GM06990 (cell line): ENCODE results near the gene C15orf39.
A peak's percentile ranks its signal among the peaks of the same experiment; 100 is the strongest.

Experiments
- DNase-seq: peaks from one replicate; pipeline ENCODE4 v3.0.0-alpha.2; 2011; ENCODE audit not compliant: insufficient read length; ENCODE audit errors: extremely low read depth
- H3K27me3 ChIP-seq: replicated peaks from 2 replicates; pipeline ENCODE4 v1.6.0; 2011; ENCODE audit warnings: low read length; ENCODE audit not compliant: control insufficient read depth, insufficient read depth
- H3K36me3 ChIP-seq: 2 replicates; pipeline ENCODE4 v1.5.1; 2011; ENCODE audit warnings: low read length; ENCODE audit not compliant: control insufficient read depth, insufficient read depth
- H3K4me3 ChIP-seq: replicated peaks from 2 replicates; pipeline ENCODE4 v1.5.1; 2011; ENCODE audit warnings: low read depth, mild to moderate bottlenecking, control low read depth, low read length
- TF ChIP-seq, protein P1 (sequence below): IDR thresholded peaks from 2 replicates; pipeline ENCODE4 v1.5.1; 2011; ENCODE audit warnings: low read length, control low read depth, mild to moderate bottlenecking, inconsistent platforms; ENCODE audit not compliant: insufficient read depth, poor library complexity, severe bottlenecking

The C15orf39 gene

DNA sequence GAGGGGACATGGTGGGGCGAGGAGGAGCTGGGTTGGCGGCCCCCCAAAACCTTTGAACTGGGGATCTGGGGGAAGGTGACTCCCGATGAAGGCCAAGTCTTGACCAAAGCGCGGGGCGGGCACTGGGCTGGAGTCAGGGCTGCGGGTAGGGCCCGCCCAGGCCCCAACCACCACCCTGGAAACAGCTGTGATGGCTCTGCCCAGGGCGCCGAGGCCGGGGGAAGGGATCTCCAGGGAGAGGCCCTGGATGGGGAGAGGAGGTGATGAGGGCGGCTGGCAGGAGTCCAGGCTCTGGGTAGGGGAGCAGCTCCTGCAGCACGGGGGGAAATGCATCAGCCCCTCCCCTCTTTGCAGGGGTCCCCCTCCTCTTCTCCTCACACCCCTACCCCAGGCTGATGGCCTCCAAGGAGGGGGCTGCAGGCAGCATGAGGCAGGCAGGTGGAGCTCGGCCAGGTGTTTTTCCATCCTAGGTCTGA is 5.9 kb upstream of the C15orf39 start:
- no peak overlapping the region for H3K4me3 ChIP-seq
- H3K36me3 ChIP-seq = no peaks in the 10 kb centered on the region
- TF ChIP-seq, protein P1, sequence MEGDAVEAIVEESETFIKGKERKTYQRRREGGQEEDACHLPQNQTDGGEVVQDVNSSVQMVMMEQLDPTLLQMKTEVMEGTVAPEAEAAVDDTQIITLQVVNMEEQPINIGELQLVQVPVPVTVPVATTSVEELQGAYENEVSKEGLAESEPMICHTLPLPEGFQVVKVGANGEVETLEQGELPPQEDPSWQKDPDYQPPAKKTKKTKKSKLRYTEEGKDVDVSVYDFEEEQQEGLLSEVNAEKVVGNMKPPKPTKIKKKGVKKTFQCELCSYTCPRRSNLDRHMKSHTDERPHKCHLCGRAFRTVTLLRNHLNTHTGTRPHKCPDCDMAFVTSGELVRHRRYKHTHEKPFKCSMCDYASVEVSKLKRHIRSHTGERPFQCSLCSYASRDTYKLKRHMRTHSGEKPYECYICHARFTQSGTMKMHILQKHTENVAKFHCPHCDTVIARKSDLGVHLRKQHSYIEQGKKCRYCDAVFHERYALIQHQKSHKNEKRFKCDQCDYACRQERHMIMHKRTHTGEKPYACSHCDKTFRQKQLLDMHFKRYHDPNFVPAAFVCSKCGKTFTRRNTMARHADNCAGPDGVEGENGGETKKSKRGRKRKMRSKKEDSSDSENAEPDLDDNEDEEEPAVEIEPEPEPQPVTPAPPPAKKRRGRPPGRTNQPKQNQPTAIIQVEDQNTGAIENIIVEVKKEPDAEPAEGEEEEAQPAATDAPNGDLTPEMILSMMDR = no peak
- no peaks in the 10 kb centered on the region for H3K27me3 ChIP-seq
- no peak for DNase-seq

DNA sequence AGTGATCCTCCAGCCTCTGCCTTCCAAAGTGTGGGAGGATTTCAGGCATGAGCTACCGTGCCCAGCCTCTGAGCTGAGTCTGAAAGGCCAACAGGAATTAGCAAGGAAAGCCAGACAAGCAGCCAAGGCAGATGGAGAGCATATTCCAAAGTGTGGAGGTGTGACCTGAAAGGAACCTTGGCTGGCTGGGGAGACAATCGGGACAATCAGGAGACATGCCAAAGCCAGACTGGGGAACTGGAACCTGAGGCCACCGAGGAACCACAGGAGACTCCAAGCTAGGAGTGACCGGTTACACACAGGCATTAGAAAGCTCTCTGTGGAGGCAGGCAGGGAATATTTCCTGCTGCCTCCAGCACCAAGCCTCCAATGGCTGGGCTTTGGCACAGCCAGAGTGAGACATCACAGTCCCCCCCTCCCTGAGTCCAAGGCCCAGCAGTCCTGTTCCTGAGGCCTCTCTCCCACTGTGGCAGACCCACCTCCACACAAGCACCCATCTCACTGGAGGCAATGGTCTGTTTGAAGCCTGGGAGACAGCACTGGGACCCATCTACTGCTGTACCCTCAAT is 4.5 kb upstream of the C15orf39 start:
- TF ChIP-seq, protein P1 = no peak
- DNase-seq = no peak
- no peak overlapping the region for H3K4me3 ChIP-seq
- no peaks in the 10 kb centered on the region for H3K36me3 ChIP-seq
- H3K27me3 ChIP-seq = no peaks in the 10 kb centered on the region

DNA sequence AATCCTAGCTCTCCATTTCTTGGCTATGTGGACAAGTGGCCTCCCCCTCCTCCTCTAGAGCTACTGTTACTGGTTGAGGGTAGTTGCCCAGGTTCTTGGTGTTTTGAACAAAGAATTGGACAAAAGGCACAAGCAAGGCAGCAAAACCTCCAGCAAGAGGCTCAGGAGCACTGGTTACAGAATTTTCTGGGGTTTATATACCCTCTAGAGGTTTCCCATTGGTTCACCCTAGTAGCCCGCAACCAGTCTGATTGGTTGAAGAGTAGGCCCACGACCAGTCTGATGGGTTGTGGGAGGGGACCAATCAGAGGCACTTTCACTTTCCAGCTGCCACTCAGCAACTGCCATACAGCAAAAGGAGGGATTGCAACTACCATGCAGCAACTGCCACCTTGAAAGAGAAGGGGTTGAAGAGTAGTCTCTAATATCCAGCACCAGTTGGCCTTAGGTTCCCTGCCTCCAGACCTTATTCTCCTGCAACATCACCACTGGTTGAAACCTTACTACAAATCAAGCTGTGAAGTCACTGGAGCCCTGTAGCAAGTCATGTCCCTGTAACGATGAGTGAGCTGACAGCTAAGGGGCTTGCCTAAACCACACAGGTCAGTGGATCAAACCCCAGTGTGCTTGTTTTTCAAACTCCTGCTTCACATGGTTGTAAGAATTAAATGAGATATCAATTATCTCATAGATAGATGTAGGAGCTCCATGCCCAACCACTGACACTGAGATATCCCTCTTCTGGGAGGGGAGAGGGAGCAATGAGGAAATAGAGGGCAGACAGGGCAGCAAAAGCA is 2.9 kb upstream of the C15orf39 start:
- DNase-seq = peak; percentile 61
- Histone ChIP-seq H3K27me3 (no peaks in the 10 kb centered on the region), H3K36me3 (no peaks in the 10 kb centered on the region; the same call in 1 of the 2 replicates), H3K4me3 (no peak overlapping the region)
- TF ChIP-seq, protein P1 = no peak

DNA sequence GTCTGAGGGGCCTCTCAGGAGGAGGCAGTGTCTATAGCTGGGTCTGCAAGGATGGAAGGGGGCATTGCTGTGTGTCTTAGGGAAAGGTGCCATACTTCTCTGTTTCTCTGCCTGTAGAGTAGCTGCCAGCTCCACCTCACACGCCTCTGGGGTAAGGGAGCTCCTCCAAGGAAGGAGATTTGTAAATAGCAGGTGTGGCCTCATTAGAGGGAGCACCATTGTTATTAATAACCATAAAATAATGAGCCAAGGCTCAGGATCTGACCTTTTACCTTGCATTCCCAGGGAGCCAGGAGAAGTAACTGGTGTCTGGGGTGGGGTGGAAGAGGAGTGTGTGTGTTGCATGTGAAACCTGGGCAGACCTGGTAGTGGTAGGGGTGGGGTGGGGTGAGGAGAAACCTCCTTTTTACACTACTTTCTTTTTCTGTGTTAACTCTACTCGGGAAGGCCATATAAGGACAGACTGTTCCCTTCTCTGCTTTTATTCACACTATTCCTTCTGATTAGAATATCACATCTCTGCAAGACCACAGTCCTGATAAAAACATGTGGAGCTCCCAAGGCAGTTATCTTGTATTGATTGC is 2.2 kb upstream of the C15orf39 start:
- no peak for DNase-seq
- H3K27me3 ChIP-seq = no peaks in the 10 kb centered on the region
- no peaks in the 10 kb centered on the region; the same call in 1 of the 2 replicates for H3K36me3 ChIP-seq
- no peak overlapping the region; the same call in 1 of the 2 replicates for H3K4me3 ChIP-seq
- TF ChIP-seq, protein P1 = no peak

DNA sequence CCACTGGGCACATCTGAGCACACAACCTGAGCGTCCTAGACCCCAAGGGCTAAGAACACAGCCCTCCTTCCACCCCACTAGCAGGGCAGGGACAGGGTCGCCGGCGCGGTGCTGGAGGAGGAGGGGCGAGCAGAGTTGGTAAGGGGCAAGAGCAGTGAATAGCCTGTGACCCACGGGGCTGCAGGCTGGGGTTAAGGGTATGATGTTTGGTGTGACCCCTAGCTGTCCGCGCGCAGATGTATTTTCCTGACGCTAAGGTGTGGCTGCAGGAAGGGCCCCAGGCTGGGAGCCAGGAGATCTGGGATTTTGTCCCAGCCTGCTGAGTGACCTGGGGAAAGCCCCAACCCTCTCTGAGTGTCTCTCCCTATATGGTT is 1.3 kb upstream of the C15orf39 start:
- TF ChIP-seq, protein P1 = no peak

More for the DNA sequence above, 1.3 kb upstream of the C15orf39 start:
- Histone ChIP-seq H3K4me3 (no peak overlapping the region; the same call in 1 of the 2 replicates), H3K27me3 (no peaks in the 10 kb centered on the region), H3K36me3 (peaks cover 1% of the 10 kb centered on the region; the same call in 1 of the 2 replicates)
- no peak for DNase-seq
